CD4-positive, alpha-beta T cell treated with Interleukin-15 for 4 hours (primary cell): ENCODE results near the gene RSPH9.
A peak's percentile ranks its signal among the peaks of the same experiment; 100 is the strongest.
"Not testable (repeated sequence)": the region's sequence is repeated elsewhere in the genome, so short reads cannot be mapped to it uniquely, and the experiment has no call there.

Source experiments
- DNase-seq: peaks from one replicate; pipeline ENCODE4 v3.0.0-alpha.2; 2020; ENCODE audit warnings: low spot score

The RSPH9 gene

GRCh38 chr6:43687079-43687436 lies 42.2 kb downstream of the RSPH9 start:
- no peak for DNase-seq

GRCh38 chr6:43687437-43688347 lies 42.9 kb downstream of the RSPH9 start, which contains the start of gene MRPS18A:
TSS of gene MRPS18A (minus strand) at chr6:43687791. CDS start at chr6:43687779, 12 bp downstream.
- peak; percentile 72 for DNase-seq

- DNase-seq, result no peak
Measured at GRCh38 chr6:43689421-43689820, 44.6 kb downstream of the RSPH9 start.

GRCh38 chr6:43695215-43695966 lies 50.6 kb downstream of the RSPH9 start:
- DNase-seq, result no peak

- no peak for DNase-seq
Measured at GRCh38 chr6:43695967-43696291, 51.1 kb downstream of the RSPH9 start.

GRCh38 chr6:43697421-43697820 lies 52.6 kb downstream of the RSPH9 start:
- no peak for DNase-seq

GRCh38 chr6:43698584-43699349 lies 53.9 kb downstream of the RSPH9 start:
- no peak for DNase-seq

- no peak for DNase-seq
Measured at GRCh38 chr6:43699564-43700186, 54.8 kb downstream of the RSPH9 start.

- not testable (repeated sequence) for DNase-seq
Measured at GRCh38 chr6:43700939-43701560, 56.2 kb downstream of the RSPH9 start.

- no peak for DNase-seq
Measured at GRCh38 chr6:43702171-43702533, 57.3 kb downstream of the RSPH9 start.

- DNase-seq, result no peak
Measured at GRCh38 chr6:43702534-43703440, 58.0 kb downstream of the RSPH9 start.

GRCh38 chr6:43703512-43704429 lies 58.9 kb downstream of the RSPH9 start:
- no peak for DNase-seq

GRCh38 chr6:43705996-43706395 lies 61.2 kb downstream of the RSPH9 start:
- DNase-seq, result no peak

- no peak for DNase-seq
Measured at GRCh38 chr6:43706788-43707187, 62.0 kb downstream of the RSPH9 start.

GRCh38 chr6:43707269-43707668 lies 62.4 kb downstream of the RSPH9 start:
- no peak for DNase-seq

GRCh38 chr6:43707767-43708166 lies 62.9 kb downstream of the RSPH9 start:
- no peak for DNase-seq

GRCh38 chr6:43708860-43709653 lies 64.2 kb downstream of the RSPH9 start:
- no peak for DNase-seq

- no peak for DNase-seq
Measured at GRCh38 chr6:43709654-43710303, 64.9 kb downstream of the RSPH9 start.
